ENCODE results near the gene N4BP2L2.

N4BP2L2 gene

GRCh38 chr13:32530841-32531253 lies 7.7 kb downstream of the N4BP2L2 start:
- DNase-seq (ENCODE audit: low read depth) = peak; percentile 68
- TF ChIP-seq, protein P1, sequence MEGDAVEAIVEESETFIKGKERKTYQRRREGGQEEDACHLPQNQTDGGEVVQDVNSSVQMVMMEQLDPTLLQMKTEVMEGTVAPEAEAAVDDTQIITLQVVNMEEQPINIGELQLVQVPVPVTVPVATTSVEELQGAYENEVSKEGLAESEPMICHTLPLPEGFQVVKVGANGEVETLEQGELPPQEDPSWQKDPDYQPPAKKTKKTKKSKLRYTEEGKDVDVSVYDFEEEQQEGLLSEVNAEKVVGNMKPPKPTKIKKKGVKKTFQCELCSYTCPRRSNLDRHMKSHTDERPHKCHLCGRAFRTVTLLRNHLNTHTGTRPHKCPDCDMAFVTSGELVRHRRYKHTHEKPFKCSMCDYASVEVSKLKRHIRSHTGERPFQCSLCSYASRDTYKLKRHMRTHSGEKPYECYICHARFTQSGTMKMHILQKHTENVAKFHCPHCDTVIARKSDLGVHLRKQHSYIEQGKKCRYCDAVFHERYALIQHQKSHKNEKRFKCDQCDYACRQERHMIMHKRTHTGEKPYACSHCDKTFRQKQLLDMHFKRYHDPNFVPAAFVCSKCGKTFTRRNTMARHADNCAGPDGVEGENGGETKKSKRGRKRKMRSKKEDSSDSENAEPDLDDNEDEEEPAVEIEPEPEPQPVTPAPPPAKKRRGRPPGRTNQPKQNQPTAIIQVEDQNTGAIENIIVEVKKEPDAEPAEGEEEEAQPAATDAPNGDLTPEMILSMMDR (conservative IDR thresholded peaks at IDR 0.05; ENCODE audit: control insufficient read depth, insufficient read depth, low read depth, low read length) = no peak
- H3K4me3 ChIP-seq (ENCODE audit: control insufficient read depth, low read depth, low read length) = no peak overlapping the region

DNA sequence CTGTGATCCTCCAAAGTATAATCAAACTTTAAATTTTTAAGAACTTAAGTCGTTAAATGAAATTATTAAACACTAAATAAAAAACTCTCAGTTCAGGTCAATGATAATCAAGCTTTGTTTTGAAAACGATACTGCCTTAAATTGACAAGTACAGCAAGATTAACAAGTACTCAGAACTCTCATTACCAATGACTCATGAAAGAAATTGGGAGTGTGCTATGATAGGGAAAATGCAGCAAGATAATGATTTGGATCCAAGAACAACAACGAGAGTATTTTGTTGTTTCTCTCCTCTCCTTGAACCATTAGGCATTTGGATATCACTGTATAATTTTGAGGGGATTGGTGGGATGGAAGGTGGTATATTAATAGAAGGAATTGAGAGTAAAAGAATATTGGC lies 10.2 kb downstream of the N4BP2L2 start:
- TF ChIP-seq, protein P1 (conservative IDR thresholded peaks at IDR 0.05; ENCODE audit: control insufficient read depth, insufficient read depth, low read depth, low read length) = no peak
- DNase-seq (ENCODE audit: low read depth) = peak; percentile 50
- H3K4me3 ChIP-seq (ENCODE audit: control insufficient read depth, low read depth, low read length) = no peak overlapping the region

- no peak for DNase-seq (ENCODE audit: low read depth)
- H3K4me3 ChIP-seq (ENCODE audit: control insufficient read depth, low read depth, low read length) = no peak overlapping the region
- TF ChIP-seq, protein P1 (conservative IDR thresholded peaks at IDR 0.05; ENCODE audit: control insufficient read depth, insufficient read depth, low read depth, low read length) = no peak
These were observed 11.4 kb downstream of the N4BP2L2 start for GRCh38 chr13:32527151-32527550.

GRCh38 chr13:32525766-32526165 lies 12.8 kb downstream of the N4BP2L2 start:
- DNase-seq (ENCODE audit: low read depth) = no peak
- TF ChIP-seq, protein P1 (conservative IDR thresholded peaks at IDR 0.05; ENCODE audit: control insufficient read depth, insufficient read depth, low read depth, low read length) = no peak
- no peak overlapping the region for H3K4me3 ChIP-seq (ENCODE audit: control insufficient read depth, low read depth, low read length)

GRCh38 chr13:32515246-32515645 lies 23.3 kb downstream of the N4BP2L2 start:
- DNase-seq (ENCODE audit: low read depth) = peak; percentile 14
- TF ChIP-seq, protein P1 (conservative IDR thresholded peaks at IDR 0.05; ENCODE audit: control insufficient read depth, insufficient read depth, low read depth, low read length) = no peak
- H3K4me3 ChIP-seq (ENCODE audit: control insufficient read depth, low read depth, low read length) = no peak overlapping the region

- TF ChIP-seq, protein P1 (conservative IDR thresholded peaks at IDR 0.05; ENCODE audit: control insufficient read depth, insufficient read depth, low read depth, low read length) = no peak
- DNase-seq (ENCODE audit: low read depth) = no peak
- H3K4me3 ChIP-seq (ENCODE audit: control insufficient read depth, low read depth, low read length) = no peak overlapping the region
These were observed 27.1 kb downstream of the N4BP2L2 start for GRCh38 chr13:32511482-32511881.

- no peak for DNase-seq (ENCODE audit: low read depth)
- TF ChIP-seq, protein P1 (conservative IDR thresholded peaks at IDR 0.05; ENCODE audit: control insufficient read depth, insufficient read depth, low read depth, low read length) = no peak
- H3K4me3 ChIP-seq (ENCODE audit: control insufficient read depth, low read depth, low read length) = no peak overlapping the region
These were observed 33.7 kb downstream of the N4BP2L2 start for GRCh38 chr13:32504876-32505275.

All from fibroblast of mammary gland (primary cell).